HCT116 (cell line): ENCODE measurements around the gene ASB6.

Experiments used
- POLR2AphosphoS5 ChIP-seq: IDR thresholded peaks from 2 replicates; pipeline ENCODE4 v1.6.1; 2011; ENCODE audit warnings: mild to moderate bottlenecking, low read depth, low read length, moderate library complexity
- ZFX ChIP-seq: fragments of 450-650 bp; IDR thresholded peaks from 2 replicates; pipeline ENCODE4 v1.6.1; 2017
- ZNF274 ChIP-seq: fragments of 200-500 bp; sonication (Bioruptor generic); IDR thresholded peaks from 2 replicates; pipeline ENCODE4 v1.6.1; 2014; ENCODE audit warnings: mild to moderate bottlenecking, low read depth, low read length, inconsistent platforms
- TF ChIP-seq, protein P1 (sequence below), 3 experiments: fragments of 200-600 bp in 1 of 3; sonication (generic) in 1 of 3; IDR thresholded peaks in 2 of 3; conservative IDR thresholded peaks in 1 of 3; 2 replicates each; pipeline ENCODE4 v1.5.1; 2012 to 2017; ENCODE audit warnings: low read depth in 2 of 3, low read length in 2 of 3, antibody characterized with exemption in 1 of 3, borderline replicate concordance in 1 of 3, control low read depth in 1 of 3, mild to moderate bottlenecking in 1 of 3, mixed read lengths in 1 of 3, mixed run types in 1 of 3, moderate library complexity in 1 of 3; ENCODE audit not compliant: insufficient read depth in 1 of 3

DNA sequence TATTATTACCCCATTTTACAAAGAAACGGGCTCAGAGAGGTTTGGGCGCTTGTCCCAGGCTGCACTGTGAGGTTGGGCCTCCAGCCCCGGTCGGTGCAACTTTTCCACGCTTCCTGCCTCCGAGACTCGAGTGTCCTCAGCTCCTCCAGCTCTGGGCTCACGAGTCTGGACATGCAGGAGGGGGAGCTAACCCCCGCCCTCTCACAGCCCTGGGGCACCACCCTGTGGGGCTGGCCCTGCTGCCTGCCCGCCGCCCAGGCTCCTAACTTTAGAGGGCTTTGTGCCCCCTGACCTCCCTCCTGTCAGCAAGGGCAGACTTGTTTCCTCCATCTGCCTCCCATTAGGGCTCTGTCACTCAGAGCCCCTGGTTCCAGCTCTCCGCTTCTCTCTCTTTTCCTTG lies 4.3 kb upstream of the ASB6 start:
- TF ChIP-seq, protein P1, sequence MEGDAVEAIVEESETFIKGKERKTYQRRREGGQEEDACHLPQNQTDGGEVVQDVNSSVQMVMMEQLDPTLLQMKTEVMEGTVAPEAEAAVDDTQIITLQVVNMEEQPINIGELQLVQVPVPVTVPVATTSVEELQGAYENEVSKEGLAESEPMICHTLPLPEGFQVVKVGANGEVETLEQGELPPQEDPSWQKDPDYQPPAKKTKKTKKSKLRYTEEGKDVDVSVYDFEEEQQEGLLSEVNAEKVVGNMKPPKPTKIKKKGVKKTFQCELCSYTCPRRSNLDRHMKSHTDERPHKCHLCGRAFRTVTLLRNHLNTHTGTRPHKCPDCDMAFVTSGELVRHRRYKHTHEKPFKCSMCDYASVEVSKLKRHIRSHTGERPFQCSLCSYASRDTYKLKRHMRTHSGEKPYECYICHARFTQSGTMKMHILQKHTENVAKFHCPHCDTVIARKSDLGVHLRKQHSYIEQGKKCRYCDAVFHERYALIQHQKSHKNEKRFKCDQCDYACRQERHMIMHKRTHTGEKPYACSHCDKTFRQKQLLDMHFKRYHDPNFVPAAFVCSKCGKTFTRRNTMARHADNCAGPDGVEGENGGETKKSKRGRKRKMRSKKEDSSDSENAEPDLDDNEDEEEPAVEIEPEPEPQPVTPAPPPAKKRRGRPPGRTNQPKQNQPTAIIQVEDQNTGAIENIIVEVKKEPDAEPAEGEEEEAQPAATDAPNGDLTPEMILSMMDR (IDR thresholded peaks at IDR 0.05 in 2 of 3, conservative IDR thresholded peaks at IDR 0.05 in 1 of 3; ENCODE audit: borderline replicate concordance in 1 of 3, insufficient read depth in 1 of 3, low read depth in 2 of 3, low read length in 2 of 3) = no peak
- TF ChIP-seq POLR2AphosphoS5 (no peak), ZFX (no peak), ZNF274 (no peak)
